Mesothelial cell of epicardium (in vitro differentiated cells): Measurements from ENCODE around the gene PTPRN2. TPM values are rescaled to one million over a fixed set of nuclear protein-coding genes. Genes with fewer than 3 reads are reported as not detected.

Experiments
- DNase-seq, 2 experiments: peaks; one replicate each; pipeline ENCODE4 v3.0.0; 2021; ENCODE audit warnings: low spot score in 2 of 2; ENCODE audit not compliant: unreplicated experiment in 2 of 2
- H3K27ac Mint-ChIP-seq: 2 replicates; pipeline ENCODE4 v1.8.0; 2021; ENCODE audit warnings: mixed read lengths
- H3K27me3 Mint-ChIP-seq: 2 replicates; pipeline ENCODE4 v1.8.0; 2021; ENCODE audit warnings: low read depth, mixed read lengths
- H3K36me3 Mint-ChIP-seq: 2 replicates; pipeline ENCODE4 v1.8.0; 2021; ENCODE audit warnings: mixed read lengths
- H3K4me1 Mint-ChIP-seq: 2 replicates; pipeline ENCODE4 v1.8.0; 2021; ENCODE audit warnings: mixed read lengths
- H3K4me3 Mint-ChIP-seq: 2 replicates; pipeline ENCODE4 v1.8.0; 2021; ENCODE audit warnings: mild to moderate bottlenecking, moderate library complexity, mixed read lengths
- H3K9me3 Mint-ChIP-seq: 2 replicates; pipeline ENCODE4 v1.8.0; 2021; ENCODE audit warnings: mixed read lengths
- total RNA-seq: library from RNA; stranded (reverse); gene quantifications from 3 replicates; pipeline ENCODE4 v1.2.1, GENCODE V29; 2021
- TF ChIP-seq, protein P1 (sequence below): fragments of 200-600 bp; sonication (generic); IDR thresholded peaks from one replicate; pipeline ENCODE4 v1.5.0; 2021; ENCODE audit warnings: antibody characterized with exemption; ENCODE audit not compliant: unreplicated experiment

PTPRN2 gene
- total RNA-seq, 1 donor from 2014 or later, result 2.2 TPM

DNA sequence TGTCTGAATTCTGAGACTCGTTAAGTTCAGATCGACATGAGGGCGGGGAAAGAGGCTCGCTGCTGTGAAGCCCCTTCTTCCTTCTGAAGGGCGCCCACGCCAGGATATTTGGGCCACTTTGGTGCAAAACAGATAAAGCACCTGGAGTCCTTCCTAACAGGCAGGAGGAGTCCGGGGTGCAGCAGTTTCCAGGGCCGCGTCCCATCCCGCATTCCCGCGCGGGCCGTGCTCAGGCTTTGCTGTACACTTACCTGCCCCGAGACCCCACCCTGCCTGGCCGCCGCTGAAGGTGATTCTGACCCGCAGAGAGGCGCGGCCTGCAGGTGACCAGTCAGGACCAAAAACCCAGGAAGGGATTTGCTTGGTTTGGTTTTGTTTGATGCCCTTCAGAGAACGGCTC is 454.6 kb downstream of the PTPRN2 start:
- DNase-seq, result no peak
- Mint-ChIP-seq H3K27me3 (no peaks in the 10 kb centered on the region), H3K4me3 (no peak overlapping the region), H3K9me3 (peaks cover 3% of the 10 kb centered on the region), H3K36me3 (no peaks in the 10 kb centered on the region), H3K4me1 (no peaks in the 10 kb centered on the region), H3K27ac (no peak overlapping the region)
- TF ChIP-seq, protein P1, sequence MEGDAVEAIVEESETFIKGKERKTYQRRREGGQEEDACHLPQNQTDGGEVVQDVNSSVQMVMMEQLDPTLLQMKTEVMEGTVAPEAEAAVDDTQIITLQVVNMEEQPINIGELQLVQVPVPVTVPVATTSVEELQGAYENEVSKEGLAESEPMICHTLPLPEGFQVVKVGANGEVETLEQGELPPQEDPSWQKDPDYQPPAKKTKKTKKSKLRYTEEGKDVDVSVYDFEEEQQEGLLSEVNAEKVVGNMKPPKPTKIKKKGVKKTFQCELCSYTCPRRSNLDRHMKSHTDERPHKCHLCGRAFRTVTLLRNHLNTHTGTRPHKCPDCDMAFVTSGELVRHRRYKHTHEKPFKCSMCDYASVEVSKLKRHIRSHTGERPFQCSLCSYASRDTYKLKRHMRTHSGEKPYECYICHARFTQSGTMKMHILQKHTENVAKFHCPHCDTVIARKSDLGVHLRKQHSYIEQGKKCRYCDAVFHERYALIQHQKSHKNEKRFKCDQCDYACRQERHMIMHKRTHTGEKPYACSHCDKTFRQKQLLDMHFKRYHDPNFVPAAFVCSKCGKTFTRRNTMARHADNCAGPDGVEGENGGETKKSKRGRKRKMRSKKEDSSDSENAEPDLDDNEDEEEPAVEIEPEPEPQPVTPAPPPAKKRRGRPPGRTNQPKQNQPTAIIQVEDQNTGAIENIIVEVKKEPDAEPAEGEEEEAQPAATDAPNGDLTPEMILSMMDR, result no peak

DNA sequence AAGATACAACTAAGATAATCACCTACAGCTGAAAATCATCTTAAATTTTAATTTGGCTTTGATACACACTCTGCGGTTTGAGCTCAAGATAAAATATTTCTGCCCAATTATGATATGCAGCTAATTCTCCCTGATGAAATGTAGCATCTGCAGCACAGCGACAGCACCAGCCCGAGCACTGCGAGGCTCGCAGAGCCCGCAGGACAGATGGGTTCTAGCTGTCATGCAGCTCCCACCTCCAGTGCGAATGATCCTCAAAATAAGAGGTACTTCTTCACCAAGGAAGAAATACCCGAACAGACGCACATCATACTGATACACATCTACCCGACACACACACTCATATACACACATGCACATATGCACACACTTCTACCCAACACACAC is 457.6 kb downstream of the PTPRN2 start:
- Mint-ChIP-seq H3K4me1 (no peaks in the 10 kb centered on the region), H3K27ac (no peak overlapping the region)
- TF ChIP-seq, protein P1, result no peak

DNA sequence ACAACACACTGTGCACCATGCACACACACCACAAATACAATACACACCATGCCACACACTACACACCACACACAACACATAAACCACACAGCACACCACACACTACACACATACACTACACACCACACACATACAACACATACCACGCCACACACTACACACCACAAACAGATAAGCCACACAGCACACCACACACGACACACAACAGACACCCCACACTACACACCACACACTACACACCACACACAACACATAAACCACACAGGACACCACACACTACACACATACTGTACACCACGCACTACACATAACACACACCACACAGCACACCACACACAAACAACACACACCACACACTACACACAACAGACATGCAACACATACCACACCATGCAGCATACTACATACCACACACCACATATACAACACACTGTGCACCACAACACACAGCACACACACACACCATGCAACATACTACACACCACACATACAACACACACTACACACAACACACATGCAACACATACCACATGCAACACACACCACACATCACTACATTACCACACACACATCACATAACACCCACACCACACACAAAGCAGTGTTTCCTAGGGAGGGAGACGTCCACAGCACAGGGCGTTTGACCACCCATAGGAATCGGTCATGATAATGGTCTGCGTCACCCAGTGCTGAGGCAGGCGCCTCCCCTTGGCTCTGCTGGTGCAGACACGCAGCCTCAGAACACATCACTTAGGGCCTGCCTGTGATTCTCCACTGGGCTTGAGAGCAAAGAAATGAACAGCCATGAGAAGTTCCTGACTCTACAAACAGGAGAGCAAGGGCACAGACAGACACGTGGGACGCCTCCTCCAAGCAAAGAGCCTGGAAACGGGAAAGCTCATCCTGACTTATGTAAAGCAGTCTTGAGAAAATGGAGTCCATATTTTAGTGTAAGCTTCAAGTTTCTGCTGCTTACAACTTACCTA is 458.3 kb downstream of the PTPRN2 start:
- Mint-ChIP-seq H3K4me3 (no peak overlapping the region), H3K36me3 (peaks cover 4% of the 10 kb centered on the region), H3K27ac (no peak overlapping the region), H3K4me1 (no peaks in the 10 kb centered on the region), H3K9me3 (peaks cover 8% of the 10 kb centered on the region), H3K27me3 (no peaks in the 10 kb centered on the region)
- DNase-seq, result no peak
- TF ChIP-seq, protein P1, result no peak

More for the DNA sequence above, 457.6 kb downstream of the PTPRN2 start:
- peaks cover 2% of the 10 kb centered on the region for H3K36me3 Mint-ChIP-seq
- peaks cover 4% of the 10 kb centered on the region for H3K9me3 Mint-ChIP-seq
- no peak overlapping the region for H3K4me3 Mint-ChIP-seq
- DNase-seq, result no peak
- H3K27me3 Mint-ChIP-seq, result no peaks in the 10 kb centered on the region

DNA sequence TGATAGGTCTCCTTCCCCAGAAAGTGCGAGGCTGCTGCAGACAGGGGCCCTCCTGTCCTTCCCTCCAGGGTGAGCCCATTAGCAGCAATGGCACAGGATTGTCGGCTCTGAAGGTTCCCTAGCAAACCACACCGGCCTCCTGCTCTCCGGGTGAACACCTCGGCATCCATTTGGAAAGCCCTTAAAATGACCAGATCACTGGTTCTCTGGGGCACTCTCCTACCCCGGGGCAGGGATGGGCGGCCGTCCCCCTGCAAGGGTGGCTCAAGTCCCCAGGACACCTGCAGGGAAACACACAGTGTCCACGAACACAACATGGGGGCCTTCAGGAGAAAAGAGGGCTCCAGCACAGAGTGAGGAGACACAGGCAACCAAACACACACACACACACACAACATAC is 459.1 kb downstream of the PTPRN2 start:
- H3K9me3 Mint-ChIP-seq, result peaks cover 11% of the 10 kb centered on the region
- H3K27me3 Mint-ChIP-seq, result no peaks in the 10 kb centered on the region
- TF ChIP-seq, protein P1, result no peak
- peaks cover 4% of the 10 kb centered on the region for H3K36me3 Mint-ChIP-seq
- no peak overlapping the region for H3K4me3 Mint-ChIP-seq
- DNase-seq, result no peak
- H3K27ac Mint-ChIP-seq, result no peak overlapping the region
- no peaks in the 10 kb centered on the region for H3K4me1 Mint-ChIP-seq

DNA sequence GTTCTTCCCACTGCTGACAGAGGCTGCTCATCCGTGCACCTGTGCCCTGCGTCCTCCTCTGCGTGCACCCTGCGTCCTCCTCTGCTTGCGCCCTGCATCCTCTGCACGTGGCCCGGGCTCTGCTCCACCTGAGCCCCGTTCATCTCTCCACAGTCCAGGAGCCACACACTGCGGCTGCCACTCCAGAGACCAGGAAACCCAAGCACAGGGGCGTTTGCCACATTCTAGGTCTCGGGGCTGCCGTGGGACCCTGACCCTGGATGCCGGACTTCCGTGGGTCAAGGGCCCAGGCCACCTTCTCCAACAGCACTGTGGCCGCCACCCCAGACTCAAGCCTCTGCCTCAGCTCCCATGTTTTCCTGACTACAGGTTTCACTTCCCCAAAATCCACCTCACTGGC is 460.4 kb downstream of the PTPRN2 start:
- H3K4me1 Mint-ChIP-seq, result no peaks in the 10 kb centered on the region
- no peaks in the 10 kb centered on the region for H3K27me3 Mint-ChIP-seq
- no peak overlapping the region for H3K27ac Mint-ChIP-seq
- DNase-seq, result no peak
- peaks cover 4% of the 10 kb centered on the region for H3K36me3 Mint-ChIP-seq
- TF ChIP-seq, protein P1, result no peak
- H3K4me3 Mint-ChIP-seq, result no peak overlapping the region
- H3K9me3 Mint-ChIP-seq, result peaks cover 22% of the 10 kb centered on the region
